GM12873 (cell line): Measurements from ENCODE around the gene MPRIP.

ENCODE experiments used
- TF ChIP-seq, protein P1 (sequence below): IDR thresholded peaks from 2 replicates; pipeline ENCODE4 v1.5.1; 2012; ENCODE audit warnings: low read depth, mild to moderate bottlenecking, moderate library complexity, low read length, control low read depth; ENCODE audit not compliant: insufficient read depth; ENCODE audit errors: missing control alignments

The MPRIP gene

DNA sequence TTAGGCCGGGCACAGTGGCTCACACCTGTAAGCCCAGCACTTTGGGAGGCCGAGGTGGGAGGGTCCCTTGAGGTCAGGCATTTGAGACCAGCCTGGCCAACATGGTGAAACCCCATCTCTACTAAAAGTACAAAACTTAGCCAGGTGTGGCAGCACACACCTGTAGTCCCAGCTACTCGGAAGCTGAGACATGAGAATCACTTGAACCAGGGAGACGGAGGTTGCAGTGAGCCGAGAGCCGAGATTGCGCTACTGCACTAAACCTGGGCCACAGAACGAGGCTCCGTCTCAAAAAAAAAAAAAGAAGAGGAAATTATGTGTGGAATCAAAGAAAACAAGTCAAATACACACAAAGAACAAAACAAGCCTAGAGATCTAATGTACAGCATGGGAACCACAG, 16.1 kb upstream of the MPRIP start:
- TF ChIP-seq, protein P1, sequence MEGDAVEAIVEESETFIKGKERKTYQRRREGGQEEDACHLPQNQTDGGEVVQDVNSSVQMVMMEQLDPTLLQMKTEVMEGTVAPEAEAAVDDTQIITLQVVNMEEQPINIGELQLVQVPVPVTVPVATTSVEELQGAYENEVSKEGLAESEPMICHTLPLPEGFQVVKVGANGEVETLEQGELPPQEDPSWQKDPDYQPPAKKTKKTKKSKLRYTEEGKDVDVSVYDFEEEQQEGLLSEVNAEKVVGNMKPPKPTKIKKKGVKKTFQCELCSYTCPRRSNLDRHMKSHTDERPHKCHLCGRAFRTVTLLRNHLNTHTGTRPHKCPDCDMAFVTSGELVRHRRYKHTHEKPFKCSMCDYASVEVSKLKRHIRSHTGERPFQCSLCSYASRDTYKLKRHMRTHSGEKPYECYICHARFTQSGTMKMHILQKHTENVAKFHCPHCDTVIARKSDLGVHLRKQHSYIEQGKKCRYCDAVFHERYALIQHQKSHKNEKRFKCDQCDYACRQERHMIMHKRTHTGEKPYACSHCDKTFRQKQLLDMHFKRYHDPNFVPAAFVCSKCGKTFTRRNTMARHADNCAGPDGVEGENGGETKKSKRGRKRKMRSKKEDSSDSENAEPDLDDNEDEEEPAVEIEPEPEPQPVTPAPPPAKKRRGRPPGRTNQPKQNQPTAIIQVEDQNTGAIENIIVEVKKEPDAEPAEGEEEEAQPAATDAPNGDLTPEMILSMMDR = no peak

DNA sequence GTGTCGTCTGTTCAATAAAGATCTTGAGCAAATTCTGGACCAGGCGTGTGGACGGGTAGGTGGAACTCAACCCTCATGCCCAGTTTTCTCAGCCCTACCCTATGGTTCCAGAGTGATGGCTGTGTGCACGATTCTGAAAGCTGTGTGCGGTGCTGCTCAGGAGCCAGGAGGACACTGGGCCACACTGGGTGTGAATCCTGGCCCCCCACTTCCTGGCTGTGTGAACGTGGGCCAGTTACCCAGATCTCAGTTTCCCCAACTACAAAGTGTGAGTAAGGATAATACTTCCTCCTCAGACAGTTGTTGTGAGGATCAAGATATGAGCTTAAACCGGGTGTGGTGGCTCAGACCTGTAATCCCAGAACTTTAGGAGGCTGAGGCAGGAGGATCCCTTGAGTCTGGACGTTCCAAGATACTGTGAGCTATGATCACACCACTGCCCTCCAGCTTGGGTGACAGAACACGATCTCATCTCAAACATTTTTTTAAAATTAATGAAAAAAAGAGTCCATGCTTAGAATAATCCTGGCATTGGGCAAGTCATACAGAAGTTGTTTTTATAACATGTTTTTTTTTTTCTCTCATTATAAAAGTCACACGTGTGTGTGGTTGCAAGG, 14.7 kb upstream of the MPRIP start:
- TF ChIP-seq, protein P1 = no peak

DNA sequence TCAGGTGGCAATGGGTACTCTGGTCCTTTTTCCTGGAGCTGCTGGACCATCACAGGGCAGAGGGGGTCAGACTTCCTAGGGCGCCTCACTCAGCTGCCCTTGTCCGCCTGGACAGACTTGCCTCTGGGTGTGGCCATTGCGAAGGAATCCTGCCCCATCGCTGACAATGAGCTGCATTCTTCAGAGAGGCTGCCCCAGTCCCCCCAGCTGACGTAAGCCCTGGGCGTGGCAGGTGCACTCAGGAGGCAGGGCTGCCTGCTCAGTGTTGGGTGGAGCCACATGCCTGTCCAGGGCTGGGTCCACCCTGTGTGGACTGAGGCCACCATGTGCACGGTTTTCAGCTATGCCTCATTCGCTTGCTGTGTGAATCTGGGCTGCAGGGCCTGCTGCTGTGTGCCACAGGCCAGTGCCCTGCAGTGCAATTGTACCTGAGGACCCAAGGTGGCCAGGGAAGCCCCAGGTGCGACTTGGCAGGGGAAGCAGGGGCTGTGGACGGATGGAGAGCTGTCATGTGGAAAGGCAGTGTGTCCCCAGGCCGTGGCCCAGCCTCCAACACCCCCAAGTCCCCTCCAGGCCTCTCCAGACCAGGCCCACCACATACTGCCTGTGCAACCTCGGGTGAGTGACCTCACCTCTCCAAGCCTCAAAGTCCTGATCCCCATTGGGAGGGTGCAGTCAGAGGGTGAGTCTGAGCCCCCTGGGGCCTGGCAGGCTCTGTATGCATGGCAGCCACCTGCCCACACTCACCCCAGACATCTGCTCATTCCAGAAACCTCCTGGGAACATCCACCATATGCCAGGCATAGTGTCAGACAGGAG, 14.0 kb upstream of the MPRIP start:
- TF ChIP-seq, protein P1 = no peak

DNA sequence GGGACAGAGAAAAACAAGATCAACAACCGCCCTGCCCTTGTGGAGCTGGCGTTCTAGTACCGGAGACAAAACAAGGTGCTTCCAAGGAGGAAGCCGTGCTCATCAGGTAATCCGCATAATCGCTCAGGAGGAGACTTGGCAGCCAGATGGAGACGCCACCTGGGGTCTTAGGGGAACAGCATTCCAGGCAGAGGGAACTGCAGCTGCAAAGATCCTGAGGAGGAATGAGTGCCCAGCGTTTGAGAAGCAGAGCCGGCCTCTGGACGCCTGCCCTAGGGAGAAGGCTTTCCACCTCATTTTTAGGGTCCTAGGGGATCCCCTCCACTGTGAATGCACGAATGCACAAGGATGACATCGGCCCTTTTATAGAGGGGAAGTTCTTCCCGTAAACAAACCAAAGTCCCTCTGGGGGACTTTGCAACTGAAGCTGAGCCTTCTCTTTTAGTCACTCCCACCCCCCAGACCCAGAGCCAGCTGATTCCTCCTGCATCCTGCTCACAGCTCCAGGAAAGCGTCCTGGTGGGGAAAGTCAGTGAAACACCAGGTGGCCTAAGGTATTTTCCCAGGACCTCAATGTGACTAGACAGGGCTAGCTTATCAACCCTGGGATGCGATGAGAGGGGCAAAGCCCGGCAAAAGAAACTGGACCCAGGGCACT, 13.2 kb upstream of the MPRIP start:
- TF ChIP-seq, protein P1 = no peak

DNA sequence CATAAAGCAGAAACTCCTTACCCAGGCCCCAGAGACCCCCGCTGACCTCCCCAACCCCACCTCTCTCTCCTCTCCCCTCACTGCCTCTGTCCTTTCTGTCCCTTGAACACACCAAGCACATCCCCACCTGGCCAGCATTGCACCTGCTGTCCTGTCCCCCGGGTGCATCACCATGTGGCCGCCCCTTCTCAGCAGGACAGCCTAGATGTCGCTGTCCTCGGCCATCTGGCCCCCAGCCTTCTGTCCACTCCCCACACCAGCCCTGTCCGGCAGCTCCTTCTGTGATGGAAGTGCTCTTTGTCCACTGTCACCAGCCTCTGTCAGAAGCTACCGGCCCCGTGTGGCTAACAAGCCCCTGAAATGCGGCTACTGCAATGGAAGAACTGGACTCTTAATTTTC, 12.3 kb upstream of the MPRIP start:
- TF ChIP-seq, protein P1 = no peak

DNA sequence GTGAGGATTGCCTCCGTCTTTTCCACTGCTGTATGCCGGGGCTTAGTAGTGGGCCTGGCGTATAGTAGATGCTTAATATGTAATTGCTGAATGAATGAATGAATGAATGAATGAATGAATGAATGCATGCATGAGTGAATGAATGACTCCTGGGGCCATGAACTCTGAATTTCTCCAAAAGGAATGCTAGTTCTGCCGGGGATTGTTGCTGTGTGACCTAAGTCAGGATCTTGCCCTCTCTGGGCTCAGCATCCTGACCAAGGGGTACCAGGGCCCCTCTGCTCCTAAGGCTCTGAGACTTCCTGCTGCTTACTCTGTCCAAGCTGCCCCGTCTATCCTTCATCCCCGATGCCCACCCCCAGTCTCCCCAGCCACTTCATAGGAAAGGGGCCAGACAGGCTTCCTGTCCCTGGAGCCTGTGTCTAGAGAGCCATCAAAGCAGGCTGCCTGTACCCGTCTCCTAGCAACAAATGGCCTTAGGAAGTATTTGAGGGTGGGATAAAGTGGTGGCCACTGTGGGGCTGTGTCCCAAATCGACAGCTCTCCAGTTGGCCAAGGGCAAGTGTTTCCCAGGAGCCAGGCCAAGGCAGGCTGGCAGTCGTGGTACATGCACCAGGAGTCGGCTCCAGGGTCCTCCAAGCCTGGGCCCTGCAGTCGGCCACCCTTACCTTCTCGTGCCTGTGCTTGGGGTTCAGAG, 11.6 kb upstream of the MPRIP start:
- TF ChIP-seq, protein P1 = no peak
